ENCODE data around the gene JPH3. TPM values are rescaled to one million over a fixed set of nuclear protein-coding genes. Genes with fewer than 3 reads are reported as not detected.

Gene JPH3
- total and polyA plus RNA-seq, 7 donors = under 0.01 to 1.4 (median 0.73) TPM; not detected in 1

DNA sequence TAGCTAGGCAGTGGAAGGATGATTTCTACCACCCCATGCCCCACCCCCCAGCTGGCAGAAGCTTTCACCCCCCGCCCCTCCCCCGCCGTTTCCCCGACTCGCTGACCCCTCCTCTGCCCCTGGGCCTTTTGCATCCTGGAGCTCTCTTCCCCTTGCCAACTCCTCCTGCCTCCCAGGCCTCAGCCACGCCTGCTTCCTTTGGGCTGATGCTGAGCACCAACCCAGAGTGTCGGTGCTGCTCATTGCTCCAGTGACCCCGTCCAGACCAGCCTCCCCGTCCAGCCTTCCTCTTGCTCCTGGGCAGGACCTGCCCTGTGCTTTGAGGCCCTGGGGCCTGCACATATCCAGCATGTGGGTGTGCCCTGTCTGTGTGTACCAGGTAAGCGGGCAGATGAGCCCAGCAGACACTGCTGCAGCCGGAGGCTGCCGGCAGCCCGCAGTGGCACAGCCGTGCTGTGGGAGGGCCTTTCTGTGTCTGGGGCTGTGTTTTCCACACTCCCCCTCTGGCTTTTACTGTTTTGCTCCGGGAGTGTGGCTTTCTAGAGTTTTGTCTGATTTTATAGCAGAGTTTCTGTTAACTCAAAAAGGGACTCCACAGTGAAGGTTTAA lies 72.9 kb downstream of the JPH3 start:
- H3K4me1 ChIP-seq = no peaks in the 10 kb centered on the region
- H3K36me3 ChIP-seq = no peaks in the 10 kb centered on the region
- TF ChIP-seq, protein P1, sequence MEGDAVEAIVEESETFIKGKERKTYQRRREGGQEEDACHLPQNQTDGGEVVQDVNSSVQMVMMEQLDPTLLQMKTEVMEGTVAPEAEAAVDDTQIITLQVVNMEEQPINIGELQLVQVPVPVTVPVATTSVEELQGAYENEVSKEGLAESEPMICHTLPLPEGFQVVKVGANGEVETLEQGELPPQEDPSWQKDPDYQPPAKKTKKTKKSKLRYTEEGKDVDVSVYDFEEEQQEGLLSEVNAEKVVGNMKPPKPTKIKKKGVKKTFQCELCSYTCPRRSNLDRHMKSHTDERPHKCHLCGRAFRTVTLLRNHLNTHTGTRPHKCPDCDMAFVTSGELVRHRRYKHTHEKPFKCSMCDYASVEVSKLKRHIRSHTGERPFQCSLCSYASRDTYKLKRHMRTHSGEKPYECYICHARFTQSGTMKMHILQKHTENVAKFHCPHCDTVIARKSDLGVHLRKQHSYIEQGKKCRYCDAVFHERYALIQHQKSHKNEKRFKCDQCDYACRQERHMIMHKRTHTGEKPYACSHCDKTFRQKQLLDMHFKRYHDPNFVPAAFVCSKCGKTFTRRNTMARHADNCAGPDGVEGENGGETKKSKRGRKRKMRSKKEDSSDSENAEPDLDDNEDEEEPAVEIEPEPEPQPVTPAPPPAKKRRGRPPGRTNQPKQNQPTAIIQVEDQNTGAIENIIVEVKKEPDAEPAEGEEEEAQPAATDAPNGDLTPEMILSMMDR (IDR thresholded peaks at IDR 0.05) = no peak
- TF ChIP-seq POLR2AphosphoS5 (IDR thresholded peaks at IDR 0.05) (no peak), POLR2A (IDR thresholded peaks at IDR 0.05) (no peak), EP300 (IDR thresholded peaks at IDR 0.05) (no peak)
- 33 to 56% methylated on average over 15 of the region's 15 CpGs for WGBS, 2 donors
- peaks cover 0 to 42% (median 0%) of the 10 kb centered on the region in 3 donors for H3K27me3 ChIP-seq
- H3K4me3 ChIP-seq = no peak overlapping the region
- no peaks in the 10 kb centered on the region for H3K9me3 ChIP-seq
- no peak for DNase-seq
- H3K27ac ChIP-seq = no peak overlapping the region
- intact Hi-C loops (cut with DNase I) = no loop called here

DNA sequence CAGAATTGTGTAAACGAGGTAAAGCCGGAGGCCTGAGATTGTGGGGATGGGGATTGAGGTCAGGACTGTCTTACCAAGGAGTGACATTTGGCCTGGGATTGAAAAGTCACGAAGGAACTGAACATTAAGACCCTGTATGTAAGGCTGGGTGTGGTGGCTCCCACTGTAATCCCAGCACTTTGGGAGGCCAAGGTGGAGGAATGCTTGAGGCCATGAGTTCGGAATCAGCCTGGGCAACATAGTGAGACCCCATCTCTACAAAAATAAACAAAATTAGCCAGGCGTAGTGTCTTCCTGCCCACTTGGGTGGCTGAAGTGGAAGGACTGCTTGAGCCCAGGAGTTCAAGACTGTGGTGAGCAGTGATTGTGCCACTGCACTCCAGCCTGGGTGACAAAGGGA lies 75.5 kb downstream of the JPH3 start:
- 79 to 88% methylated on average over 5 of the region's 5 CpGs for WGBS, 2 donors
- intact Hi-C loops (cut with DNase I) = no loop called here
- no peak for DNase-seq
- TF ChIP-seq POLR2A (IDR thresholded peaks at IDR 0.05) = no peak
- TF ChIP-seq EP300 (IDR thresholded peaks at IDR 0.05) = no peak
- no peak for TF ChIP-seq POLR2AphosphoS5 (IDR thresholded peaks at IDR 0.05)
- TF ChIP-seq, protein P1 (IDR thresholded peaks at IDR 0.05) = no peak
- H3K4me3 ChIP-seq = no peak overlapping the region
- H3K27ac ChIP-seq = no peak overlapping the region
- H3K4me1 ChIP-seq = no peaks in the 10 kb centered on the region
- H3K36me3 ChIP-seq = no peaks in the 10 kb centered on the region
- peaks cover 0 to 36% (median 0%) of the 10 kb centered on the region in 3 donors for H3K27me3 ChIP-seq
- no peaks in the 10 kb centered on the region for H3K9me3 ChIP-seq

DNA sequence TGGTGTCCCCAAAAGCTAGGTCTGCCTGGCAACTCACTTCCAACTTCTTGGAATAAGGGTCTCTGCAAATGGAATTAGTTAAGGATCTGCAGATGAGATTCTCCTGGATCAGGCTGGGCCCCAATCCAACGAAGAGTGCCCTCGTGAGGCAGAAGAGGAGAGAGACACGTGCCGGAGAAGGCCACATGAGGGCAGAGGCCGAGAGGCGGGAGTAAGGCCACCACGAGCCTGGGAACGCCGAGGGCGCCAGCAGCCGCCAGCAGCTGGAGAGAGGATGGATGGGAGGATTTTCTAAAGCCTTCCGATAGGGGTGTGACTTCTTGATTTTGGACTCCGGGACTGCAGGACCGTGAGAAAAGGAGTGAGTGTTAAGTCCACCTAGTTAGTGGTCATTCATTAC lies 76.3 kb downstream of the JPH3 start:
- no peak for DNase-seq
- TF ChIP-seq, protein P1 (IDR thresholded peaks at IDR 0.05) = no peak
- TF ChIP-seq EP300 (IDR thresholded peaks at IDR 0.05) (no peak), POLR2A (IDR thresholded peaks at IDR 0.05) (no peak), POLR2AphosphoS5 (IDR thresholded peaks at IDR 0.05) (no peak)

DNA sequence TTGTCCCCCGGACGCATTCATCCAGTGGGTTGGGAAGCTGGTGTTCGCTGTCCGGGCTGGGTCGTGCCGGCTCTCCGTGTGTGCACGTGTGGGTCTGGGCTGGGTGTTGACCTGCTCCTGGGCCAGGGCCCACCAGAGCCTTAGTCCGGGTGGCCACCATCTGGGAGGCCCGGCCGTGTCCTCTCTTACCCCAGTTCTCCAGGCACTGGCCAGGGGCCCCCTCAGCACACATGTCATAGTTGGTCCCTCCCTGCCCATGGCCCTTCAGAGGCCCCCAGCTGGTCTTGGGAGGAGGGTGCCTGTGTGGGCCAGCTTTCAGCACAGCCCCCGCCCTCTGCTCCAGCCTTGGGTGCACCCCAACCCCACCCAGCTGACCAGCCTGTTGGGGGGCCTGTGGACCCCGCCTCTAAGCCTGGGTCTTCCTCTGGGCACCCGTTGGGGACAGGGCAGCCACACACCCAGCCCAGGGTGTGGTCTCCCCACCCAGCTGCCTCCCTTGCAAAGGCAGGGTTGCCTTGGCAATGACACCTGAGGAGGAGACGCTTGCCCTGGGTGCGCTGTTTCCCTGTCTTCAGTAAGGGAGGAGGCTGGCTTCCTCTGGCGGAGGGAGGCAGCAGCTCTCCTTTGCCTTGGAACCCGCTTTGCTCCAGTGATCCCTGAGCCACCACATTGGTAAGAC lies 77.4 kb downstream of the JPH3 start:
- Histone ChIP-seq H3K4me1 (no peaks in the 10 kb centered on the region), H3K27me3 (peaks cover 0 to 53% (median 0%) of the 10 kb centered on the region in 3 donors), H3K36me3 (no peaks in the 10 kb centered on the region), H3K27ac (no peak overlapping the region), H3K9me3 (no peaks in the 10 kb centered on the region), H3K4me3 (no peak overlapping the region)
- intact Hi-C loops (cut with DNase I) = no loop called here
- WGBS, 2 donors = 55 to 78% methylated on average over 18 of the region's 18 CpGs
- TF ChIP-seq POLR2A (IDR thresholded peaks at IDR 0.05) (no peak), EP300 (IDR thresholded peaks at IDR 0.05) (no peak), POLR2AphosphoS5 (IDR thresholded peaks at IDR 0.05) (no peak)
- TF ChIP-seq, protein P1 (IDR thresholded peaks at IDR 0.05) = no peak
- no peak for DNase-seq

More for the DNA sequence above, 76.3 kb downstream of the JPH3 start:
- Histone ChIP-seq H3K27ac (no peak overlapping the region), H3K36me3 (no peaks in the 10 kb centered on the region), H3K9me3 (no peaks in the 10 kb centered on the region), H3K4me1 (no peaks in the 10 kb centered on the region), H3K27me3 (peaks cover 0 to 42% (median 0%) of the 10 kb centered on the region in 3 donors), H3K4me3 (no peak overlapping the region)
- 57 to 58% methylated on average over 14 of the region's 14 CpGs for WGBS, 2 donors
- intact Hi-C loops (cut with DNase I) = no loop called here

Measured in sigmoid colon (tissue), 7 donors.